A673 (cell line): ENCODE data around the gene OVAAL.

Experiments
- CTCF ChIP-seq: fragments of 300-800, 200-600 bp; sonication (generic); conservative IDR thresholded peaks from 2 replicates; pipeline ENCODE4 v1.5.1; 2017; ENCODE audit warnings: low read depth, mild to moderate bottlenecking, antibody characterized with exemption, low read length, moderate library complexity, mixed read lengths
- EZH2 ChIP-seq: fragments of 200-600 bp; sonication (generic); IDR thresholded peaks from 2 replicates; pipeline ENCODE4 v1.6.1; 2017; ENCODE audit warnings: borderline replicate concordance, low read depth, mild to moderate bottlenecking, mixed read lengths, antibody characterized with exemption, low read length; ENCODE audit not compliant: poor library complexity, severe bottlenecking

- TF ChIP-seq CTCF (no peak), EZH2 (no peak)
Measured at GRCh38 chr1:180597520-180597919, 38.8 kb downstream of the OVAAL start.
